Stimulated activated CD4-positive, alpha-beta T cell treated with anti-CD3 and anti-CD28 coated beads, Interleukin-2, amount 100 ng/mL, for 4 hours (primary cell): ENCODE measurements around the gene COL20A1.
"Not testable (repeated sequence)": the region's sequence is repeated elsewhere in the genome, so short reads cannot be mapped to it uniquely, and the experiment has no call there.

ENCODE experiments used
- DNase-seq: peaks from one replicate; pipeline ENCODE4 v3.0.0-alpha.2; 2020; ENCODE audit warnings: low read depth

The COL20A1 gene

DNA sequence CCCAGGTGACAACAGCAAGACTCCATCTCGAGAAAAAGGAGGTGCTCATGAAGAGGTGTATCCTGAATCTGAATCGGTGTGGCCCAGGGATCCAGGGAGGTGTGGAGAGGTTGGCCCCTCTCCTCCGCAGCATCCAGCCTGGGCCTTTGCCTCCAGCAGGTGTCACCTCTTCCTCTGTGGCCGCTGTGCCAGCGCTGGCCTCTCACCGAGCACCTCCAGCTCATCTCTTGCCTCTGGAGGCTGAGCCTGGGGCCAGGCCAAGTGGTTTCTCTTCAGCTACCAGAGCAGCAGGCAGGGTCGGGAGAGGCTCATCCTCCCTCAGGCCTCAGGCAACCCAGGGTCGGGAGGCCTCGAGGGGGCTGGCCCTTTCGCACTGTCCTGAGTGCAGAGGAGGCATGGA, 1.2 kb upstream of the COL20A1 start:
- no peak for DNase-seq

DNA sequence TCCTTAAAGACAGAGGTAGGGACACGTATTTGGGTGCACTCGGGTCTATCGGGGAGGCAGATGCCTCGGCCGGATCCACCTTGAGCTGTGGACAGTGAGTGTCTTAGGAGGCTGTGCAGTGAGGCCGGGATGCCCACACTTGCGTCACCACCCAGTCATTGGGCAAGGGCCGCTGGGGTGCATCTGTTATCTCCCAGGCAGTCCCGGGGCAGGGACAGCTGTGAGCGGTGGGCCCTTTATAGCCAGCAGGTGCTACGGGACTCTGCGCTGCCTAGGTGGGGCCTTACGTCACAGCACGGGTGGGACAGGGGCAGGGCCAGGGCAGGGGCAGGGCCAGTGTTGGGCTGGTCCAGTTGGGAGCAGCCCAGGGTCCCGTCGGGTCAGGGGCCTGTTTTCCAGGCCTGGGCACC, 689 bp upstream of the COL20A1 start:
- no peak for DNase-seq

DNA sequence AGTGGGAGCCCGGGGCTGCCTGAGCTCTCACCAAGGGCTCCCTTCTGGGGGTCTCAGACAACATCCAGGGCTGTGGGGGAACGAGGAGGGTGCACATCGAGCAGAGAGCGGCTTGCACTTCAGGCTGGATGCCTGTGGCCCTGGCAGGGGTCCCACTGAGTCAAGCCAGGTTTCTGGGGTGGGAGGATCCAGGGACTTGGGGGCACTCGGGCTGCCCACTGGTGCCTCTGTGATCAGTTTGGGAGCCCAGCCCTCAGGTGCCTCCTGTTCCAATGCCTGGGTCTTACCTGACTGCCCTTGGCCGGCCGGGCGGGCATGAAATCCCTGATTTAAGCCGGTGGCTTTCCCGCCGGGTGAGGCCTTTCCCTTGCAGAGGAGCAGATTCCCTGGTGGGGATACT, 470 bp downstream of the COL20A1 start:
- no peak for DNase-seq

GRCh38 chr20:63293871-63294535, 1.0 kb downstream of the COL20A1 start:
- DNase-seq = no peak

- DNase-seq = no peak
Measured at GRCh38 chr20:63294536-63294900, 1.5 kb downstream of the COL20A1 start.

DNA sequence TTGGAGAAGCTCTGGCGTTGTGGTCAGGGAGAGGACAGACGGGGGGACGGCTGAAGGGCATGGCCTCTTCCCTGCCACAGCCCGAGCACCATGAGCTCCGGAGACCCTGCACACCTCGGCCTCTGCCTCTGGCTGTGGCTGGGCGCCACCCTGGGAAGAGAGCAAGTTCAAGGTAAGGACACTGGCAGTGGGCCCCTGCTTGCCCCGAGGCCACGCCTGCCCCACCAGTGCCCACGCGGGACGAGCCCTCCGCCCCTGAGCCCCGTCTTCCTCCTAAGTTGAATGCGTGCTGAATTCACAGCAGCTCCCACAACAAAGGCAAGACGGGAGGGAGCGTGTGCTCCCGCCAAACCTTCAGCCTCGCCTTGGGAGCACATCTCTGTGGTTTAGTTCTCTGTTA, 2.0 kb downstream of the COL20A1 start:
- no peak for DNase-seq

- DNase-seq = no peak
Measured at GRCh38 chr20:63295422-63295821, 2.4 kb downstream of the COL20A1 start.

DNA sequence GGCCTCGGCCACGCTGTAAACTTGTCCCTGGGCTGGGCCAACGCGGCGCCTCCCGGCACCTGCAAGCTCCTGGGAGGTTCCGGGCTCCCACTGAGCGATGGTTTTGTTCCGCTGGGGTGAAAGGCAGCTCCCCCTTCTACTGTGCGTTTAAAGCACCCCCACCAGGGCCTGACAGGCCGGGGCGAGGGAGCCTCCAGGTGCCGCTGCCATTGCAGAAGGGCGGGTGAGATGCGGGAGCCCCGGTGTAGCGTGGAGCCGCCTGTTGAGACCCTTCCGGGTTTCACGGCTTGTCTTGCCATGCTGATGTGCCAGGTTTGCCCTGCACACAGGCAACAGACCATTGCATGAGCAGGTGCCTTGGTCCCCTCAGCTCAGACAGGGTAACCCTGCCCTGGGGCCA, 2.9 kb downstream of the COL20A1 start:
- no peak for DNase-seq

- no peak for DNase-seq
Measured at GRCh38 chr20:63296531-63297299, 3.7 kb downstream of the COL20A1 start.

GRCh38 chr20:63297371-63297781, 4.4 kb downstream of the COL20A1 start:
- DNase-seq = no peak

- no peak for DNase-seq
Measured at GRCh38 chr20:63297796-63298572, 5.0 kb downstream of the COL20A1 start.

- no peak for DNase-seq
Measured at GRCh38 chr20:63298731-63299312, 5.8 kb downstream of the COL20A1 start.

DNA sequence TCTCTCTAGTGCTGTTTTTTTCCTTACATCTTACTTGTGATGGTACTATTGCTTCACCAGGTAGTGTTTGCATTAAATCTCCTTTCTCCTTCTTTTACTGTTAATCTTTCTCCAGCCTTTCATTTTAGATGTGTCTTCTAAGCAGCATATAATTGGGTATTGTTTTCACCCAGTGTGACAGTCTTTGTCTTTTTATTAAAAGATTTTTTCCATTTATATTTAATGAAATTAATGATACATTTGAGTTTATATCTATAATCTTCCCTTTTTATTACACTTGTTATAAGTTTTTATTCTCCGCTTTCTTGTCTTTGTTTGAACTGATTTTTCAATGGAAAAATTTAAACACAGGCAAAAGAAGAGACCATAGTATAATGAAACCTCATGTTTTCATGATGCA, 8.7 kb downstream of the COL20A1 start:
- no peak for DNase-seq

DNA sequence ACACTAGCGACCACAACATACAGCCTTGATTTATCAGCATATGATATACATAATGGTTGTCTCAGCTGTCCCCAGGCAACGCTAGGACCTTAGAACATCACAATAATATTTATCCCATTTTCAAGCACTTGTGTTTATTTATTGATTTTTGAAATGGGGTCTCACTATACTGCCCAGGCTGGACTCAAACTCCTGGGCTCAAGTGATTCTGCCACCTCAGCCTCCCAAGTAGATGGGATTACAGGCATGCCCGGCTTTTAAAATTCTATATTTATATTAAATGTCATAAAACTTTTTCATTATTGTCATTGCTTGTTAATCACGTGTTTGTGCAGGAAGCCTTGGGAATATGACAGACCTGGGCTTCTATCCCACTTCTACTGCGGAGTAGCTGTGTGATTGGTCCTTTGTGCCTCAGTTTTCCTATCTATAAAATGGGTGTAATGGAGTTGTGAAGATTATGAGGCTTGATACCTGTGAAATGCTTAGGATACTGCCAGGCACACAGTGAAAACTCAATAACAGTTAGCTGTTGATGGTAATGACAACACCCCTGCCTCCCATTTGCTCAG, 10.2 kb downstream of the COL20A1 start:
- no peak for DNase-seq

- no peak for DNase-seq
Measured at GRCh38 chr20:63305393-63305792, 12.4 kb downstream of the COL20A1 start.

GRCh38 chr20:63305933-63306672, 13.1 kb downstream of the COL20A1 start:
- DNase-seq = not testable (repeated sequence)

- no peak for DNase-seq
Measured at GRCh38 chr20:63306673-63307537, 13.9 kb downstream of the COL20A1 start.

- DNase-seq = no peak
Measured at GRCh38 chr20:63307538-63308217, 14.7 kb downstream of the COL20A1 start.

- no peak for DNase-seq
Measured at GRCh38 chr20:63308218-63308911, 15.4 kb downstream of the COL20A1 start.
